Esophagus squamous epithelium (tissue), 4 donors: ENCODE results near the gene SUSD4.

Source experiments
- POLR2A ChIP-seq, 4 donors: fragments of 450-650 bp; IDR thresholded peaks; one replicate each; pipeline ENCODE4 v1.6.1; 2017; ENCODE audit warnings: antibody characterized with exemption in 4 of 4, mild to moderate bottlenecking in 4 of 4, moderate library complexity in 3 of 4
- TF ChIP-seq, protein P1 (sequence below), 6 experiments: fragments of 450-650 bp in 4 of 6; fragments of 200-600 bp in 2 of 6; sonication (generic) in 2 of 6; IDR thresholded peaks; one replicate each; pipeline ENCODE4 v1.5.1; 2016 to 2019; ENCODE audit warnings: antibody characterized with exemption in 6 of 6, mild to moderate bottlenecking in 4 of 6, moderate library complexity in 4 of 6

DNA sequence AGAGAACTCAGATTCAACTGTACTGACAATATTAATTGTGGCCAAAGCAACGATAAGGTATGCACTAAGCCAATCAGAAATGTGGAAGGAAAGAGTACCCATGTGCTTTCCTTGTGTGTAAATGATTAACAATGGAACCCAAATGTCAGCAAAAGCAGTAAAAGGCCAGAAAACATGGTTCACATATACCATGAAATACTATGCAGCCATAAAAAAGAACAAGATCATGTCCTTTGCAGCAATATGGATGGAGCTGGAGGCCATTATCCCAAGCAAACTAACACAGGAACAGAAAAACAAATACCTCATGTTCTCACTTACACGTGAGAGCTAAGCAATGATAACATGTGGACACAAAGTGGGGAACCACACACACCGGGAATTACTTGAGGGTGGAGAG, 78.5 kb downstream of the SUSD4 start:
- TF ChIP-seq, protein P1, sequence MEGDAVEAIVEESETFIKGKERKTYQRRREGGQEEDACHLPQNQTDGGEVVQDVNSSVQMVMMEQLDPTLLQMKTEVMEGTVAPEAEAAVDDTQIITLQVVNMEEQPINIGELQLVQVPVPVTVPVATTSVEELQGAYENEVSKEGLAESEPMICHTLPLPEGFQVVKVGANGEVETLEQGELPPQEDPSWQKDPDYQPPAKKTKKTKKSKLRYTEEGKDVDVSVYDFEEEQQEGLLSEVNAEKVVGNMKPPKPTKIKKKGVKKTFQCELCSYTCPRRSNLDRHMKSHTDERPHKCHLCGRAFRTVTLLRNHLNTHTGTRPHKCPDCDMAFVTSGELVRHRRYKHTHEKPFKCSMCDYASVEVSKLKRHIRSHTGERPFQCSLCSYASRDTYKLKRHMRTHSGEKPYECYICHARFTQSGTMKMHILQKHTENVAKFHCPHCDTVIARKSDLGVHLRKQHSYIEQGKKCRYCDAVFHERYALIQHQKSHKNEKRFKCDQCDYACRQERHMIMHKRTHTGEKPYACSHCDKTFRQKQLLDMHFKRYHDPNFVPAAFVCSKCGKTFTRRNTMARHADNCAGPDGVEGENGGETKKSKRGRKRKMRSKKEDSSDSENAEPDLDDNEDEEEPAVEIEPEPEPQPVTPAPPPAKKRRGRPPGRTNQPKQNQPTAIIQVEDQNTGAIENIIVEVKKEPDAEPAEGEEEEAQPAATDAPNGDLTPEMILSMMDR (IDR thresholded peaks at IDR 0.05), result no peak
- no peak for TF ChIP-seq POLR2A (IDR thresholded peaks at IDR 0.05)
